Vagina (tissue), 2 donors: ENCODE data around the gene TMEM25. TPM values are rescaled to one million over a fixed set of nuclear protein-coding genes. Genes with fewer than 3 reads are reported as not detected.

Experiments
- DNase-seq, 2 donors: peaks; one replicate each; pipeline ENCODE4 v3.0.0-alpha.2; 2017; ENCODE audit errors: extremely low spot score in 2 of 2
- H3K27ac ChIP-seq: fragments of 200-600 bp; sonication (generic); one replicate; pipeline ENCODE4 v1.5.1; 2019
- H3K27me3 ChIP-seq: fragments of 200-600 bp; sonication (generic); one replicate; pipeline ENCODE4 v1.5.1; 2019
- H3K36me3 ChIP-seq, 2 donors: fragments of 200-600 bp; sonication (generic); one replicate each; pipeline ENCODE4 v1.5.1; 2017 to 2019
- H3K4me1 ChIP-seq: fragments of 200-600 bp; sonication (generic); one replicate; pipeline ENCODE4 v1.5.1; 2019
- H3K4me3 ChIP-seq, 2 donors: fragments of 200-600 bp; sonication (generic); 1 replicate in 1 of 2; 2 replicates in 1 of 2; pipeline ENCODE4 v1.5.1; 2016 to 2019
- H3K9me3 ChIP-seq: fragments of 200-600 bp; sonication (generic); one replicate; pipeline ENCODE4 v1.5.1; 2019
- POLR2A ChIP-seq, 2 donors: fragments of 450-650 bp; IDR thresholded peaks; one replicate each; pipeline ENCODE4 v1.6.1; 2017; ENCODE audit warnings: antibody characterized with exemption in 2 of 2, mild to moderate bottlenecking in 2 of 2, moderate library complexity in 2 of 2
- POLR2AphosphoS5 ChIP-seq, 2 donors: sonication (generic); formaldehyde crosslinking; IDR thresholded peaks; one replicate each; pipeline ENCODE4 v1.9.0; 2017; ENCODE audit warnings: antibody characterized with exemption in 2 of 2, mild to moderate bottlenecking in 2 of 2, low read depth in 1 of 2; ENCODE audit not compliant: insufficient read depth in 1 of 2
- intact Hi-C: fragments of 100-400 bp; cut with DNase I; formaldehyde crosslinking; loops from one replicate; pipeline ENCODE4 v1.15.1; 2023
- total RNA-seq: library from RNA; depleted of rRNA; stranded (reverse); fragments of >200 nt; gene quantifications from one replicate; pipeline ENCODE4 v1.2.3, GENCODE V29; 2016
- TF ChIP-seq, protein P1 (sequence below), 3 experiments: fragments of 450-650 bp in 2 of 3; fragments of 200-600 bp in 1 of 3; sonication (generic) in 1 of 3; IDR thresholded peaks; one replicate each; pipeline ENCODE4 v1.5.1; 2017 to 2019; ENCODE audit warnings: antibody characterized with exemption in 3 of 3, mild to moderate bottlenecking in 2 of 3, moderate library complexity in 2 of 3

Gene TMEM25
- total RNA-seq, 1 donor from 2014 or later, result 21.4 TPM

DNA sequence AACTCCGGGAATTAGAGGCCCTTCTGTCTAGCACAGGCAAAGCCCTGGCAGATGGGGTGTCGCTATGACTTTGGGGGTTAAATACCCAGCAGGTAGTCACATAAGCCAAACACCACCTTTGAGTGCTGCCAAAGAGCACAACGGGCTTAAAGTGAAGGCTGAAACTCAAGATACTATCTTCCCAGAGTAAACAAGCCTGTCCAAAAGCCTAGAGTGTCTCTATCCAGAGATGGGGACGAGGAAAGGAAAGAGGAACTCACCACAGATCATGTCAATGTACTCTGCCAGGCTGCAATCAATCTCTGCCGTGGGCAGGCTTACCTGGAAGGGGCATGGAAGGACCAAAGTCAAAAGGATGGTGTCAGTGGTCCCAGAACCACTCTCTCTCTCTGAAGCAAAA, 14.5 kb downstream of the TMEM25 start:
- intact Hi-C loops, result no loop called here
- TF ChIP-seq POLR2A (IDR thresholded peaks at IDR 0.05) (no peak), POLR2AphosphoS5 (IDR thresholded peaks at IDR 0.05; ENCODE audit: insufficient read depth in 1 of 2, low read depth in 1 of 2) (no peak)
- TF ChIP-seq, protein P1, sequence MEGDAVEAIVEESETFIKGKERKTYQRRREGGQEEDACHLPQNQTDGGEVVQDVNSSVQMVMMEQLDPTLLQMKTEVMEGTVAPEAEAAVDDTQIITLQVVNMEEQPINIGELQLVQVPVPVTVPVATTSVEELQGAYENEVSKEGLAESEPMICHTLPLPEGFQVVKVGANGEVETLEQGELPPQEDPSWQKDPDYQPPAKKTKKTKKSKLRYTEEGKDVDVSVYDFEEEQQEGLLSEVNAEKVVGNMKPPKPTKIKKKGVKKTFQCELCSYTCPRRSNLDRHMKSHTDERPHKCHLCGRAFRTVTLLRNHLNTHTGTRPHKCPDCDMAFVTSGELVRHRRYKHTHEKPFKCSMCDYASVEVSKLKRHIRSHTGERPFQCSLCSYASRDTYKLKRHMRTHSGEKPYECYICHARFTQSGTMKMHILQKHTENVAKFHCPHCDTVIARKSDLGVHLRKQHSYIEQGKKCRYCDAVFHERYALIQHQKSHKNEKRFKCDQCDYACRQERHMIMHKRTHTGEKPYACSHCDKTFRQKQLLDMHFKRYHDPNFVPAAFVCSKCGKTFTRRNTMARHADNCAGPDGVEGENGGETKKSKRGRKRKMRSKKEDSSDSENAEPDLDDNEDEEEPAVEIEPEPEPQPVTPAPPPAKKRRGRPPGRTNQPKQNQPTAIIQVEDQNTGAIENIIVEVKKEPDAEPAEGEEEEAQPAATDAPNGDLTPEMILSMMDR (IDR thresholded peaks at IDR 0.05), result no peak
- DNase-seq, result no peak
- H3K27me3 ChIP-seq, result no peaks in the 10 kb centered on the region
- H3K9me3 ChIP-seq, result no peaks in the 10 kb centered on the region
- no peaks in the 10 kb centered on the region for H3K4me1 ChIP-seq
- H3K27ac ChIP-seq, result no peak overlapping the region
- no peak overlapping the region for H3K4me3 ChIP-seq
- H3K36me3 ChIP-seq, result peaks cover 0 to 22% of the 10 kb centered on the region in 2 donors

DNA sequence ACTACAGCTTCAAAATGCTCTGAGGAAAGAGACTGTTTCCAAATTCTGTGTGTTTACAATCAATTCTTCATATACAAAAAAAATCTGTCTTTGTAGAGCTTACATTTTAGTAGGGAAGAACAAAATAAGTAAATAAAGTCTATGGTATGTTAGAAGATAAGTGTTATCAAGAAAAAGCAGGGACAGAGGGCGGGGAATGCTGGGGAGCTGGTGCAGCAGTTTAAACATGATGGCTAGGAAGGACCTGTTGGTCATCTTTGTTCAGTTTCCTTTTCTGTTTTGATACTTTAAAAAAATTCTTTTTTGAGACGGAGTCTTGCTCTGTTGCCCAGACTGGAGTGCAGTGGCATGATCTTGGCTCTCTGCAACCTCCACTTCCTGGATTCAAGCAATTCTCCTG, 16.1 kb downstream of the TMEM25 start:
- peaks cover 0 to 38% of the 10 kb centered on the region in 2 donors for H3K36me3 ChIP-seq
- no peaks in the 10 kb centered on the region for H3K4me1 ChIP-seq
- intact Hi-C loops, result no loop called here
- DNase-seq, result no peak
- no peak overlapping the region for H3K27ac ChIP-seq
- TF ChIP-seq POLR2A (IDR thresholded peaks at IDR 0.05) (no peak), POLR2AphosphoS5 (IDR thresholded peaks at IDR 0.05; ENCODE audit: insufficient read depth in 1 of 2, low read depth in 1 of 2) (no peak)
- TF ChIP-seq, protein P1 (IDR thresholded peaks at IDR 0.05), result no peak
- no peaks in the 10 kb centered on the region for H3K9me3 ChIP-seq
- H3K4me3 ChIP-seq, result no peak overlapping the region
- H3K27me3 ChIP-seq, result no peaks in the 10 kb centered on the region

DNA sequence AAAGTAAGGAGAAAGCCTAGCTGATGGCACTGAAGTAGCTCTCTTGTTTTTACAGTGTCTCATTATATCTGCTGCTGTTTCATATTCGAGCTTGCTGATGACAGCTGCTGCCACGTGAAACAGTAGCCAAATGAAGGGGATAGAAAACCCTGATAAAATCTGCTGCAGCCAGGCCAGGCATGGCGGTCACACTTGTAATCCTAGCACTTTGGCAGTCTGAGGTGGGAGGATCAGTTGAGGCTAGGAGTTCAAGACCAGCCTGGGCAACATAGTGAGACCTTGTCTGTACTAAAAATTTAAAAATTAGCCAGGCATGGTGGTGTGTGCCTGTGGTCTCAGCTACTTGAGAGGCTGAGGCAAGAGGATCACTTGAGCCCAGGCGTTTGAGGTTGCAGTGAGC, 21.3 kb downstream of the TMEM25 start:
- H3K27me3 ChIP-seq, result no peaks in the 10 kb centered on the region
- intact Hi-C loops, result no loop called here
- no peak for DNase-seq
- TF ChIP-seq, protein P1 (IDR thresholded peaks at IDR 0.05), result no peak
- TF ChIP-seq POLR2A (IDR thresholded peaks at IDR 0.05) (no peak), POLR2AphosphoS5 (IDR thresholded peaks at IDR 0.05; ENCODE audit: insufficient read depth in 1 of 2, low read depth in 1 of 2) (no peak)
- peaks cover 0 to 40% of the 10 kb centered on the region in 2 donors for H3K36me3 ChIP-seq
- no peak overlapping the region for H3K27ac ChIP-seq
- no peaks in the 10 kb centered on the region for H3K9me3 ChIP-seq
- H3K4me1 ChIP-seq, result no peaks in the 10 kb centered on the region
- no peak overlapping the region for H3K4me3 ChIP-seq

DNA sequence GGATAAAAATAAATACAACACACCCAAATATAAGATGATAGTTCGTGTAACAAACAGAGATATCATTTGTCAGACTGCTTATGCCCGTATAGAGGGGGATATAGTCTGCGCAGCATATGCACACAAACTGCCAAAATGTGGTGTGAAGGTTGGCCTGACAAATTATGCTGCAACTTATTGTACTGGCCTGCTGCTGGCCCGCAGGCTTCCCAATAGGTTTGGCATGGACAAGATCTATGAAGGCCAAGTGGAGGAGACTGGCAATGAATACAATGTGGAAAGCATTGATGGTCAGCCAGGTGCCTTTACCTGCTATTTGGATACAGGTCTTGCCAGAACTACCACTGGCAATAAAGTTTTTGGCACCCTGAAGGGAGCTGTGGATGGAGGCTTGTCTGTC, 29.8 kb downstream of the TMEM25 start:
- DNase-seq, result no peak
- peaks cover 10% of the 10 kb centered on the region for H3K4me1 ChIP-seq
- TF ChIP-seq POLR2A (IDR thresholded peaks at IDR 0.05) (no peak), POLR2AphosphoS5 (IDR thresholded peaks at IDR 0.05; ENCODE audit: insufficient read depth in 1 of 2, low read depth in 1 of 2) (no peak)
- TF ChIP-seq, protein P1 (IDR thresholded peaks at IDR 0.05), result no peak
- intact Hi-C loops, result no loop called here
- no peak overlapping the region for H3K27ac ChIP-seq
- H3K9me3 ChIP-seq, result no peaks in the 10 kb centered on the region
- H3K36me3 ChIP-seq, result peaks cover 0 to 31% of the 10 kb centered on the region in 2 donors
- H3K27me3 ChIP-seq, result no peaks in the 10 kb centered on the region
- H3K4me3 ChIP-seq, result no peak overlapping the region

DNA sequence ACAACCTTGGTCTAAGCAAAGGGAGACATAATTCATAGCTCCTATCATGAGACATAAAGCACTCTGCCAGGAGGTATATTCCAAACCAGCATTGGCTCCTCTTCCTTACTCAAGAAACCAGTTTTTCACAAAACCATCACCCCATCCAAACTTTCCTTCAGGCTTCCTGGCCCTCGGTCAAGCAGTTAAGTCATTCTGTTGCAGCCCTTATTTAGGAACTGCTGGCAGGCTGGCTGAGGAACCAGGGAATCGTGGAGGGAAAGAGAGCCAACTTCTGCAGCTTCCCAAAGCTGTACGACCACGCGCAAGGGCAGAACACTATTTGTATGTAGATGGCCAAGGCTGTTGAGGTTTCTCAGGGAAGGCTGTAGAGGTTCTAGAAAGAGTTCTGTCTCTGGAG, 34.1 kb downstream of the TMEM25 start:
- Histone ChIP-seq H3K36me3 (no peaks in the 10 kb centered on the region), H3K4me3 (peak overlapping the region; percentile 55 to 69), H3K27me3 (no peaks in the 10 kb centered on the region), H3K27ac (peak overlapping the region; percentile 70), H3K4me1 (peaks cover 10% of the 10 kb centered on the region), H3K9me3 (no peaks in the 10 kb centered on the region)
- TF ChIP-seq POLR2AphosphoS5 (IDR thresholded peaks at IDR 0.05; ENCODE audit: insufficient read depth in 1 of 2, low read depth in 1 of 2) (no peak), POLR2A (IDR thresholded peaks at IDR 0.05) (no peak)
- TF ChIP-seq, protein P1 (IDR thresholded peaks at IDR 0.05), result no peak
- DNase-seq, result no peak
- intact Hi-C loops, result no loop called here
